T-cell (primary cell): Measurements from ENCODE around the gene BDKRB1. TPM values are rescaled to one million over a fixed set of nuclear protein-coding genes. Genes with fewer than 3 reads are reported as not detected.

Experiments
- ATAC-seq, 4 experiments: fragments of 200-7000 bp in 3 of 4; fragments of 150-1000 bp in 1 of 4; cut with Tn5 transposase; replicated peaks in 1 of 4; 1 replicate in 3 of 4; 2 replicates in 1 of 4; pipeline ENCODE4 v1.10.0; 2021; ENCODE audit warnings: moderate library complexity in 3 of 4, mild to moderate bottlenecking in 2 of 4, moderate number of reproducible peaks in 1 of 4
- CTCF ChIA-PET, 2 donors: fragments of 300-600 bp; sonication (Branson Sonifier 250); formaldehyde crosslinking; loops; one replicate each; lab custom pipeline; 2022; ENCODE audit warnings: antibody characterized with exemption in 2 of 2; lab: Charles Lee
- POLR2A ChIA-PET, 2 donors: fragments of 300-600 bp; sonication (Branson Sonifier 250); formaldehyde crosslinking; loops; one replicate each; lab custom pipeline; 2022; ENCODE audit warnings: antibody characterized with exemption in 2 of 2; lab: Charles Lee
- DNase-seq, 35 experiments: peaks; one replicate each; pipeline versions ENCODE4 v3.0.0 to v3.0.0-alpha.2; 2013 to 2023
- H3K27ac ChIP-seq: one replicate; pipeline ENCODE4 v1.5.1; 2013; ENCODE audit warnings: low read length
- H3K27me3 ChIP-seq, 2 experiments: replicated peaks in 1 of 2; 1 replicate in 1 of 2; 2 replicates in 1 of 2; pipeline versions ENCODE4 v1.6.1 to v1.7.0; 2013; ENCODE audit warnings: low read length in 1 of 2, mixed read lengths in 1 of 2; ENCODE audit not compliant: control insufficient read depth in 2 of 2, insufficient read depth in 2 of 2; ENCODE audit errors: extremely low read depth in 1 of 2
- H3K36me3 ChIP-seq, 2 donors: 1 replicate in 1 of 2; 2 replicates in 1 of 2; pipeline versions ENCODE4 v1.6.1 to v1.7.0; 2013; ENCODE audit warnings: low read length in 1 of 2; ENCODE audit not compliant: control insufficient read depth in 2 of 2, insufficient read depth in 1 of 2; ENCODE audit errors: extremely low read depth in 1 of 2
- H3K4me1 ChIP-seq, 2 experiments: 1 replicate in 1 of 2; 2 replicates in 1 of 2; pipeline versions ENCODE4 v1.6.1 to v1.7.0; 2013; ENCODE audit warnings: low read length in 2 of 2, mixed read lengths in 1 of 2; ENCODE audit not compliant: insufficient read depth in 2 of 2, control insufficient read depth in 1 of 2; ENCODE audit errors: extremely low read depth in 1 of 2
- H3K4me3 ChIP-seq, 2 donors: 1 replicate in 1 of 2; 2 replicates in 1 of 2; pipeline versions ENCODE4 v1.5.1 to v1.7.0; 2013; ENCODE audit warnings: mild to moderate bottlenecking in 2 of 2, low read length in 1 of 2, moderate library complexity in 1 of 2; ENCODE audit not compliant: control insufficient read depth in 1 of 2; ENCODE audit errors: extremely low read depth in 1 of 2
- H3K9me3 ChIP-seq: 2 replicates; pipeline ENCODE4 v1.7.0; 2013
- H3K27ac Mint-ChIP-seq, 2 donors: one replicate each; pipeline ENCODE4 v1.8.0; 2020 to 2021; ENCODE audit warnings: mild to moderate bottlenecking in 2 of 2, mixed read lengths in 2 of 2
- H3K27me3 Mint-ChIP-seq, 2 donors: one replicate each; pipeline ENCODE4 v1.8.0; 2021 to 2022; ENCODE audit warnings: mixed read lengths in 2 of 2
- H3K36me3 Mint-ChIP-seq: one replicate; pipeline ENCODE4 v1.8.0; 2021; ENCODE audit warnings: mixed read lengths
- H3K4me1 Mint-ChIP-seq, 3 donors: one replicate each; pipeline ENCODE4 v1.8.0; 2020 to 2022; ENCODE audit warnings: mixed read lengths in 3 of 3, mild to moderate bottlenecking in 1 of 3
- H3K4me3 Mint-ChIP-seq, 3 donors: one replicate each; pipeline ENCODE4 v1.8.0; 2020 to 2022; ENCODE audit warnings: mild to moderate bottlenecking in 3 of 3, mixed read lengths in 3 of 3, moderate library complexity in 3 of 3
- H3K9me3 Mint-ChIP-seq, 3 donors: one replicate each; pipeline ENCODE4 v1.8.0; 2020 to 2022; ENCODE audit warnings: mixed read lengths in 3 of 3
- WGBS: methylation state at CpG from one replicate; pipeline ENCODE4 v1.1.5; 2013; ENCODE audit warnings: missing lambda C conversion rate; ENCODE audit not compliant: insufficient coverage; 5-methylcytosine and 5-hydroxymethylcytosine counted together
- total RNA-seq, 35 experiments: library from RNA in 6 of 35; stranded (reverse) in 6 of 35; fragments of 120-200 nt in 1 of 35; gene quantifications; one replicate each; pipeline versions ENCODE4 v1.2.1 to v1.2.4 and lab custom pipeline; 2013 to 2026

Gene BDKRB1
- total RNA-seq, 5 donors from 2014 or later (not counting 1 experiment from before 2014, with no cell fraction given) = not detected

- no peak overlapping the region for H3K4me3 ChIP-seq
- Mint-ChIP-seq H3K4me1 (no peaks in the 10 kb centered on the region), H3K36me3 (no peaks in the 10 kb centered on the region), H3K27ac (no peak overlapping the region), H3K27me3 (peaks cover 13 to 16% of the 10 kb centered on the region in 2 donors), H3K9me3 (peaks cover 0 to 10% (median 4%) of the 10 kb centered on the region in 3 donors), H3K4me3 (no peak overlapping the region)
- ChIA-PET POLR2A (no interaction called here), CTCF (no interaction called here)
- H3K27ac ChIP-seq = no peak overlapping the region
- no peaks in the 10 kb centered on the region for H3K36me3 ChIP-seq
- H3K9me3 ChIP-seq = no peaks in the 10 kb centered on the region
- 48% methylated on average over 5 of the region's 10 CpGs for WGBS
- H3K27me3 ChIP-seq = peaks cover 0 to 30% of the 10 kb centered on the region in 2 experiments
- ATAC-seq (no peak), DNase-seq (no peak)
- no peaks in the 10 kb centered on the region for H3K4me1 ChIP-seq
Measured at GRCh38 chr14:96213871-96214465, 42.0 kb upstream of the BDKRB1 start.

GRCh38 chr14:96214793-96215192 is 41.2 kb upstream of the BDKRB1 start:
- peaks cover 13% of the 10 kb centered on the region in 2 donors for H3K27me3 Mint-ChIP-seq
- Histone ChIP-seq H3K9me3 (no peaks in the 10 kb centered on the region), H3K4me3 (no peak overlapping the region), H3K27me3 (peaks cover 0 to 30% of the 10 kb centered on the region in 2 experiments), H3K36me3 (no peaks in the 10 kb centered on the region), H3K4me1 (no peaks in the 10 kb centered on the region), H3K27ac (no peak overlapping the region)
- CTCF ChIA-PET = no interaction called here
- POLR2A ChIA-PET = no interaction called here
- no peaks in the 10 kb centered on the region for H3K36me3 Mint-ChIP-seq
- H3K4me3 Mint-ChIP-seq = no peak overlapping the region
- ATAC-seq (no peak), DNase-seq (no peak)
- 90% methylated on average over 2 of the region's 4 CpGs for WGBS
- no peaks in the 10 kb centered on the region for H3K4me1 Mint-ChIP-seq
- no peak overlapping the region for H3K27ac Mint-ChIP-seq
- H3K9me3 Mint-ChIP-seq = peaks cover 0 to 10% (median 4%) of the 10 kb centered on the region in 3 donors

GRCh38 chr14:96215452-96216244 is 40.4 kb upstream of the BDKRB1 start:
- H3K27me3 ChIP-seq = peaks cover 0 to 35% of the 10 kb centered on the region in 2 experiments
- no peaks in the 10 kb centered on the region for H3K36me3 ChIP-seq
- ChIA-PET CTCF (interaction anchor here in 1 of 2 donors (1.0 kb wide), 1 partner anchor 113 kb away, joined by 3 read pairs; no protein-coding TSS in a partner anchor), POLR2A (no interaction called here)
- Mint-ChIP-seq H3K4me3 (no peak overlapping the region), H3K27ac (no peak overlapping the region), H3K36me3 (no peaks in the 10 kb centered on the region), H3K9me3 (peaks cover 0 to 10% (median 4%) of the 10 kb centered on the region in 3 donors), H3K27me3 (peaks cover 9 to 13% of the 10 kb centered on the region in 2 donors), H3K4me1 (no peaks in the 10 kb centered on the region)
- no peaks in the 10 kb centered on the region for H3K4me1 ChIP-seq
- 90% methylated on average over 6 of the region's 7 CpGs for WGBS
- ATAC-seq (no peak), DNase-seq (no peak)
- no peaks in the 10 kb centered on the region for H3K9me3 ChIP-seq
- H3K4me3 ChIP-seq = no peak overlapping the region
- H3K27ac ChIP-seq = no peak overlapping the region

- Mint-ChIP-seq H3K9me3 (peaks cover 0 to 9% (median 4%) of the 10 kb centered on the region in 3 donors), H3K27ac (peak overlapping the region in 1 of 2 donors; percentile 36), H3K36me3 (no peaks in the 10 kb centered on the region), H3K4me3 (no peak overlapping the region), H3K27me3 (peaks cover 11 to 13% of the 10 kb centered on the region in 2 donors), H3K4me1 (no peaks in the 10 kb centered on the region)
- DNase-seq (no peak), ATAC-seq (no peak)
- no peaks in the 10 kb centered on the region for H3K9me3 ChIP-seq
- CTCF ChIA-PET = interaction anchor here in 1 of 2 donors (1.0 kb wide), 1 partner anchor 114 kb away, joined by 3 read pairs; no protein-coding TSS in a partner anchor
- peaks cover 0 to 35% of the 10 kb centered on the region in 2 experiments for H3K27me3 ChIP-seq
- POLR2A ChIA-PET = no interaction called here
- H3K36me3 ChIP-seq = no peaks in the 10 kb centered on the region
- no peak overlapping the region for H3K4me3 ChIP-seq
- no CpG with 5 or more reads among the region's 1 CpG for WGBS
- no peaks in the 10 kb centered on the region for H3K4me1 ChIP-seq
- H3K27ac ChIP-seq = no peak overlapping the region
Measured at GRCh38 chr14:96216627-96217026, 39.4 kb upstream of the BDKRB1 start.

GRCh38 chr14:96217376-96217913 is 38.6 kb upstream of the BDKRB1 start:
- Mint-ChIP-seq H3K9me3 (peaks cover 0 to 1% (median under 1%) of the 10 kb centered on the region in 3 donors), H3K4me1 (no peaks in the 10 kb centered on the region), H3K27me3 (peaks cover 11 to 13% of the 10 kb centered on the region in 2 donors), H3K4me3 (no peak overlapping the region), H3K36me3 (no peaks in the 10 kb centered on the region), H3K27ac (no peak overlapping the region)
- CTCF ChIA-PET = no interaction called here
- Histone ChIP-seq H3K4me3 (no peak overlapping the region), H3K36me3 (no peaks in the 10 kb centered on the region), H3K4me1 (no peaks in the 10 kb centered on the region), H3K27ac (no peak overlapping the region), H3K9me3 (no peaks in the 10 kb centered on the region), H3K27me3 (peaks cover 0 to 32% of the 10 kb centered on the region in 2 experiments)
- POLR2A ChIA-PET = no interaction called here
- no peak for DNase-seq
- WGBS = 63% methylated on average over 3 of the region's 8 CpGs
- no peak for ATAC-seq

- H3K9me3 ChIP-seq = no peaks in the 10 kb centered on the region
- no peaks in the 10 kb centered on the region for H3K36me3 ChIP-seq
- no peaks in the 10 kb centered on the region for H3K4me1 ChIP-seq
- CTCF ChIA-PET = no interaction called here
- Mint-ChIP-seq H3K9me3 (no peaks in the 10 kb centered on the region), H3K27me3 (peaks cover 14 to 20% of the 10 kb centered on the region in 2 donors), H3K4me1 (no peaks in the 10 kb centered on the region), H3K27ac (no peak overlapping the region), H3K36me3 (no peaks in the 10 kb centered on the region), H3K4me3 (no peak overlapping the region)
- H3K27ac ChIP-seq = no peak overlapping the region
- POLR2A ChIA-PET = no interaction called here
- DNase-seq = no peak
- ATAC-seq = no peak
- H3K4me3 ChIP-seq = no peak overlapping the region
- WGBS = 85% methylated on average over 6 of the region's 7 CpGs
- peaks cover 0 to 22% of the 10 kb centered on the region in 2 experiments for H3K27me3 ChIP-seq
Measured at GRCh38 chr14:96221109-96221650, 34.8 kb upstream of the BDKRB1 start.
